HEK293 (cell line): Measurements from ENCODE around the gene PDHB.

Source experiments
- CTCF ChIA-PET: fragments of 350-600 bp; formaldehyde crosslinking; extraction: SDS; loops from one replicate; lab custom pipeline; 2021; ENCODE audit warnings: antibody characterized with exemption; lab: Yijun Ruan, JAX
- POLR2A ChIA-PET: fragments of 300-600 bp; formaldehyde crosslinking; extraction: SDS; loops from one replicate; lab custom pipeline; 2020; ENCODE audit warnings: antibody characterized with exemption, inconsistent platforms; lab: Yijun Ruan, JAX
- H3K27ac ChIP-seq: fragments of 200-500 bp; sonication (Bioruptor generic); 2 replicates; pipeline ENCODE4 v1.5.1; 2014; ENCODE audit warnings: low read depth, low read length, control low read depth, inconsistent platforms; ENCODE audit errors: extremely low read depth
- H3K36me3 ChIP-seq, 2 experiments: fragments of 200-500 bp in 1 of 2; sonication (Bioruptor generic) in 1 of 2; 1 replicate in 1 of 2; 2 replicates in 1 of 2; pipeline ENCODE4 v1.5.1; 2014 to 2017; ENCODE audit warnings: inconsistent platforms in 2 of 2, low read length in 2 of 2; ENCODE audit not compliant: control insufficient read depth in 2 of 2, insufficient read depth in 1 of 2
- H3K4me1 ChIP-seq: fragments of 200-500 bp; sonication (Bioruptor generic); 2 replicates; pipeline ENCODE4 v1.5.1; 2014; ENCODE audit warnings: mild to moderate bottlenecking, low read length, inconsistent platforms; ENCODE audit not compliant: control insufficient read depth, insufficient read depth
- H3K4me3 ChIP-seq: 2 replicates; pipeline ENCODE4 v1.5.1; 2011; ENCODE audit warnings: low read depth, mild to moderate bottlenecking, control low read depth, low read length, moderate library complexity
- H3K9me3 ChIP-seq: fragments of 200-500 bp; sonication (Bioruptor generic); 2 replicates; pipeline ENCODE4 v1.5.1; 2014; ENCODE audit warnings: low read depth, low read length, inconsistent platforms; ENCODE audit not compliant: control insufficient read depth, insufficient read depth
- GFI1B ChIP-seq: fragments of 450-650 bp; formaldehyde crosslinking; IDR thresholded peaks from 2 replicates; pipeline ENCODE4 v1.5.1; 2016; ENCODE audit warnings: missing biosample characterization, missing genetic modification characterization
- GLI2 ChIP-seq: fragments of 450-650 bp; formaldehyde crosslinking; IDR thresholded peaks from 2 replicates; pipeline ENCODE4; 2017; ENCODE audit warnings: missing biosample characterization, missing genetic modification characterization, low read depth, borderline replicate concordance
- HOXD13 ChIP-seq: sonication (generic); formaldehyde crosslinking; IDR thresholded peaks from 2 replicates; pipeline ENCODE4 v1.8.0; 2022; ENCODE audit warnings: missing genetic modification reagents, borderline replicate concordance
- KLF16 ChIP-seq: fragments of 450-650 bp; formaldehyde crosslinking; IDR thresholded peaks from 2 replicates; pipeline ENCODE4 v1.5.1; 2017; ENCODE audit warnings: missing biosample characterization, missing genetic modification characterization
- SP7 ChIP-seq: fragments of 450-650 bp; formaldehyde crosslinking; IDR thresholded peaks from 2 replicates; pipeline ENCODE4 v1.5.1; 2016; ENCODE audit warnings: missing biosample characterization, missing genetic modification characterization
- WT1 ChIP-seq: fragments of 450-650 bp; formaldehyde crosslinking; IDR thresholded peaks from 2 replicates; pipeline ENCODE4 v1.5.1; 2016; ENCODE audit warnings: missing biosample characterization, missing genetic modification characterization
- YY2 ChIP-seq: fragments of 450-650 bp; formaldehyde crosslinking; IDR thresholded peaks from 2 replicates; pipeline ENCODE4 v1.5.1; 2016; ENCODE audit warnings: missing biosample characterization, missing genetic modification characterization
- ZBTB11 ChIP-seq: fragments of 450-650 bp; formaldehyde crosslinking; conservative IDR thresholded peaks from 2 replicates; pipeline ENCODE4 v1.5.1; 2016; ENCODE audit warnings: low read depth, missing biosample characterization, missing genetic modification characterization
- ZBTB21 ChIP-seq: fragments of 450-650 bp; formaldehyde crosslinking; IDR thresholded peaks from 2 replicates; pipeline ENCODE4 v1.5.1; 2017; ENCODE audit warnings: missing biosample characterization, missing genetic modification characterization
- ZBTB49 ChIP-seq: fragments of 450-650 bp; formaldehyde crosslinking; IDR thresholded peaks from 2 replicates; pipeline ENCODE4 v1.5.1; 2016; ENCODE audit warnings: missing biosample characterization, missing genetic modification characterization, low read depth
- ZFP69B ChIP-seq: fragments of 450-650 bp; formaldehyde crosslinking; IDR thresholded peaks from 2 replicates; pipeline ENCODE4 v1.5.1; 2016; ENCODE audit warnings: missing biosample characterization, missing genetic modification characterization
- ZNF112 ChIP-seq: fragments of 450-650 bp; formaldehyde crosslinking; IDR thresholded peaks from 2 replicates; pipeline ENCODE4 v1.5.0; 2017; ENCODE audit warnings: missing biosample characterization, missing genetic modification characterization
- ZNF155 ChIP-seq: fragments of 450-650 bp; formaldehyde crosslinking; IDR thresholded peaks from 2 replicates; pipeline ENCODE4 v1.5.1; 2016; ENCODE audit warnings: missing biosample characterization, missing genetic modification characterization
- ZNF157 ChIP-seq: fragments of 450-650 bp; formaldehyde crosslinking; IDR thresholded peaks from 2 replicates; pipeline ENCODE4 v1.5.1; 2016; ENCODE audit warnings: missing biosample characterization, missing genetic modification characterization
- ZNF280C ChIP-seq: fragments of 450-650 bp; formaldehyde crosslinking; IDR thresholded peaks from 2 replicates; pipeline ENCODE4 v1.5.1; 2016; ENCODE audit warnings: missing biosample characterization, missing genetic modification characterization
- ZNF473 ChIP-seq: fragments of 450-650 bp; formaldehyde crosslinking; IDR thresholded peaks from 2 replicates; pipeline ENCODE4 v1.5.1; 2017; ENCODE audit warnings: missing biosample characterization, missing genetic modification characterization
- ZNF548 ChIP-seq: fragments of 450-650 bp; formaldehyde crosslinking; IDR thresholded peaks from 2 replicates; pipeline ENCODE4 v1.5.1; 2016; ENCODE audit warnings: missing biosample characterization, missing genetic modification characterization
- ZNF704 ChIP-seq: fragments of 450-650 bp; formaldehyde crosslinking; IDR thresholded peaks from 2 replicates; pipeline ENCODE4 v1.5.1; 2016; ENCODE audit warnings: missing biosample characterization, missing genetic modification characterization
- ZNF747 ChIP-seq: fragments of 450-650 bp; formaldehyde crosslinking; IDR thresholded peaks from 2 replicates; pipeline ENCODE4 v1.5.1; 2016; ENCODE audit warnings: missing biosample characterization, missing genetic modification characterization
- ZNF768 ChIP-seq: fragments of 450-650 bp; formaldehyde crosslinking; IDR thresholded peaks from 2 replicates; pipeline ENCODE4 v1.5.1; 2018; ENCODE audit warnings: missing biosample characterization, mild to moderate bottlenecking, missing genetic modification characterization
- ZNF776 ChIP-seq: fragments of 450-650 bp; formaldehyde crosslinking; IDR thresholded peaks from 2 replicates; pipeline ENCODE4 v1.5.0; 2017; ENCODE audit warnings: missing biosample characterization, missing genetic modification characterization, borderline replicate concordance
- ZNF830 ChIP-seq: fragments of 450-650 bp; IDR thresholded peaks from 2 replicates; pipeline ENCODE4 v1.5.0; 2018; ENCODE audit warnings: missing biosample characterization, missing genetic modification characterization, low read depth, mild to moderate bottlenecking, moderate library complexity
- ZNF837 ChIP-seq: fragments of 450-650 bp; formaldehyde crosslinking; IDR thresholded peaks from 2 replicates; pipeline ENCODE4 v1.5.1; 2016; ENCODE audit warnings: missing biosample characterization, missing genetic modification characterization
- ZSCAN18 ChIP-seq: fragments of 450-650 bp; formaldehyde crosslinking; IDR thresholded peaks from 2 replicates; pipeline ENCODE4 v1.5.1; 2016; ENCODE audit warnings: missing biosample characterization, missing genetic modification characterization

PDHB gene

GRCh38 chr3:58419780-58420507 is 13.7 kb downstream of the PDHB start (continued):
- no peak for TF ChIP-seq ZNF837
- TF ChIP-seq ZNF747 (tag by site-specific recombination), result no peak
- TF ChIP-seq ZNF112, result no peak
- no peak for TF ChIP-seq ZNF776 (tag by site-specific recombination)
- TF ChIP-seq ZSCAN18 (tag by site-specific recombination), result no peak
- TF ChIP-seq KLF16 (tag by site-specific recombination), result no peak

- peaks cover 0 to 50% of the 10 kb centered on the region in 2 experiments; a peak in 1 of 3 replicates for H3K36me3 ChIP-seq
- CTCF ChIA-PET, result interaction anchor here (0.6 to 0.9 kb wide), 2 partner anchors 93 to 112 kb away, joined by 3 to 6 read pairs; partner anchors contain the start of genes HTD2 and RPP14
- H3K9me3 ChIP-seq, result no peaks in the 10 kb centered on the region
- no peak overlapping the region for H3K27ac ChIP-seq
- H3K4me3 ChIP-seq, result no peak overlapping the region
- no peaks in the 10 kb centered on the region for H3K4me1 ChIP-seq
- POLR2A ChIA-PET, result no interaction called here
- TF ChIP-seq YY2 (tag by site-specific recombination) (no peak), ZBTB21 (tag by site-specific recombination) (no peak), HOXD13 (CRISPR knock-in tag) (no peak), GFI1B (no peak), ZNF155 (tag by site-specific recombination) (no peak), ZNF157 (tag by site-specific recombination) (no peak), SP7 (tag by site-specific recombination) (no peak), ZNF830 (tag by site-specific recombination) (no peak), WT1 (tag by site-specific recombination) (no peak), ZNF704 (tag by site-specific recombination) (no peak), ZNF768 (no peak), ZBTB49 (no peak)
- TF ChIP-seq, all 188 proteins: peak for 0
These were observed 15.4 kb downstream of the PDHB start for GRCh38 chr3:58418227-58418626.

GRCh38 chr3:58417075-58417474 is 16.6 kb downstream of the PDHB start:
- no peak overlapping the region for H3K4me3 ChIP-seq
- CTCF ChIA-PET, result interaction anchor here (1.1 kb wide), 1 partner anchor 95 kb away, joined by 3 read pairs; no protein-coding TSS in a partner anchor
- TF ChIP-seq ZNF548 (tag by site-specific recombination) (no peak), ZNF473 (tag by site-specific recombination) (no peak), ZNF280C (tag by site-specific recombination) (no peak), ZFP69B (tag by site-specific recombination) (no peak), ZBTB11 (no peak), GLI2 (tag by site-specific recombination) (no peak), SP7 (tag by site-specific recombination) (no peak)

More at GRCh38 chr3:58417075-58417474, 16.6 kb downstream of the PDHB start:
- H3K4me1 ChIP-seq, result no peaks in the 10 kb centered on the region
- peaks cover 0 to 50% of the 10 kb centered on the region in 2 experiments; a peak in 1 of 3 replicates for H3K36me3 ChIP-seq
- no peaks in the 10 kb centered on the region for H3K9me3 ChIP-seq
- no peak overlapping the region for H3K27ac ChIP-seq
- POLR2A ChIA-PET, result no interaction called here
